ENCODE results near the gene FILIP1L. TPM values are rescaled to one million over a fixed set of nuclear protein-coding genes. Genes with fewer than 3 reads are reported as not detected.

FILIP1L gene
- total and polyA plus RNA-seq, 2 of the 13 experiments (the other 11 are each of a cell fraction or from before 2014, with no cell fraction given) = 8.1 to 187 TPM

- TF ChIP-seq DDIT3 (CRISPR knock-in tag; IDR thresholded peaks at IDR 0.05) (no peak), SOX5 (CRISPR knock-in tag; IDR thresholded peaks at IDR 0.05; ENCODE audit: borderline replicate concordance) (peak; percentile 73), RERE (CRISPR knock-in tag; IDR thresholded peaks at IDR 0.05; ENCODE audit: low read depth) (peak; percentile 43; the same call in 1 of the 2 replicates), ZSCAN31 (CRISPR knock-in tag; IDR thresholded peaks at IDR 0.05; ENCODE audit: low read depth) (0 out of 2 replicates have a peak, but pooled peaks have one; percentile 38), PAXIP1 (CRISPR knock-in tag; conservative IDR thresholded peaks at IDR 0.05) (peak; percentile 69), ZNF775 (CRISPR knock-in tag; IDR thresholded peaks at IDR 0.05; ENCODE audit: borderline replicate concordance) (no peak), CBX1 (IDR thresholded peaks at IDR 0.05; ENCODE audit: low read depth) (peak; percentile 39), ATRX (CRISPR knock-in tag; IDR thresholded peaks at IDR 0.05; ENCODE audit: borderline replicate concordance) (no peak), MAX (IDR thresholded peaks at IDR 0.05) (no peak), RXRB (CRISPR knock-in tag; IDR thresholded peaks at IDR 0.05; ENCODE audit: borderline replicate concordance) (peak; percentile 11; the same call in 1 of the 2 replicates), JDP2 (CRISPR knock-in tag; IDR thresholded peaks at IDR 0.05; ENCODE audit: borderline replicate concordance) (no peak), ZNF124 (CRISPR knock-in tag; IDR thresholded peaks at IDR 0.05) (0 out of 2 replicates have a peak, but pooled peaks have one; percentile 12), ATF2 (CRISPR knock-in tag; IDR thresholded peaks at IDR 0.05) (peak; percentile 45; the same call in 1 of the 2 replicates), ZNF616 (CRISPR knock-in tag; IDR thresholded peaks at IDR 0.05; ENCODE audit: low read depth) (no peak), CCDC6 (CRISPR knock-in tag; IDR thresholded peaks at IDR 0.05) (no peak), MED1 (CRISPR knock-in tag; IDR thresholded peaks at IDR 0.05) (peak; percentile 64), NCOA2 (CRISPR knock-in tag; IDR thresholded peaks at IDR 0.05) (peak; percentile 59; the same call in 1 of the 2 replicates), ZSCAN21 (CRISPR knock-in tag; IDR thresholded peaks at IDR 0.05; ENCODE audit: borderline replicate concordance) (no peak), ARNT2 (CRISPR knock-in tag; IDR thresholded peaks at IDR 0.05; ENCODE audit: low read depth) (no peak), ZNF644 (CRISPR knock-in tag; IDR thresholded peaks at IDR 0.05; ENCODE audit: low read depth) (0 out of 2 replicates have a peak, but pooled peaks have one; percentile 41)
Measured at GRCh38 chr3:99923873-99924272, 190.4 kb downstream of the FILIP1L start (continued).

Data from HepG2 (cell line).